GM12891 (cell line): ENCODE measurements around the gene HAUS7.
"Not testable (repeated sequence)": the region's sequence is repeated elsewhere in the genome, so short reads cannot be mapped to it uniquely, and the experiment has no call there.

ENCODE experiments used
- DNase-seq: peaks from one replicate; pipeline ENCODE4 v3.0.0; 2011; ENCODE audit warnings: low spot score; ENCODE audit not compliant: insufficient read length
- FAIRE-seq: peaks from 2 replicates; lab custom pipeline; 2011; peaks lifted over from hg19 to GRCh38; lab: Jason Lieb, UNC
- PAX5 ChIP-seq: IDR thresholded peaks from 2 replicates; pipeline ENCODE4 v1.6.1; 2011; ENCODE audit warnings: low read length, moderate library complexity, mild to moderate bottlenecking; ENCODE audit not compliant: insufficient read depth, severe bottlenecking
- POLR2A ChIP-seq: IDR thresholded peaks from 2 replicates; pipeline ENCODE4 v1.6.1; 2011; ENCODE audit warnings: low read depth, low read length, control low read depth
- POLR2AphosphoS5 ChIP-seq: IDR thresholded peaks from 2 replicates; pipeline ENCODE4 v1.6.1; 2011; ENCODE audit warnings: low read depth, low read length, control low read depth
- POU2F2 ChIP-seq: IDR thresholded peaks from 2 replicates; pipeline ENCODE4 v1.6.1; 2011; ENCODE audit warnings: low read depth, mild to moderate bottlenecking, control low read depth, low read length, moderate library complexity
- SPI1 ChIP-seq: IDR thresholded peaks from 2 replicates; pipeline ENCODE4 v1.6.1; 2011; ENCODE audit warnings: low read depth, low read length, control low read depth
- TAF1 ChIP-seq: IDR thresholded peaks from 2 replicates; pipeline ENCODE4 v1.6.1; 2011; ENCODE audit warnings: low read depth, low read length, control low read depth

Gene HAUS7

GRCh38 chrX:153408221-153408721 lies 62.1 kb downstream of the HAUS7 start:
- DNase-seq (no peak), FAIRE-seq (no peak)
- TF ChIP-seq SPI1 (no peak), POLR2A (no peak), TAF1 (no peak), PAX5 (no peak), POLR2AphosphoS5 (no peak), POU2F2 (no peak)

- no peak for DNase-seq
- FAIRE-seq = no peak
- TF ChIP-seq POU2F2 = no peak
- TF ChIP-seq SPI1 = no peak
- TF ChIP-seq POLR2AphosphoS5 = no peak
- TF ChIP-seq POLR2A = no peak
- no peak for TF ChIP-seq TAF1
- TF ChIP-seq PAX5 = no peak
These were observed 62.6 kb downstream of the HAUS7 start for GRCh38 chrX:153407736-153408135.

- DNase-seq = no peak
- TF ChIP-seq TAF1 = no peak
- no peak for TF ChIP-seq POLR2A
- TF ChIP-seq POLR2AphosphoS5 = no peak
- no peak for TF ChIP-seq SPI1
- no peak for TF ChIP-seq POU2F2
- no peak for TF ChIP-seq PAX5
These were observed 63.5 kb downstream of the HAUS7 start for GRCh38 chrX:153406903-153407302.

DNA sequence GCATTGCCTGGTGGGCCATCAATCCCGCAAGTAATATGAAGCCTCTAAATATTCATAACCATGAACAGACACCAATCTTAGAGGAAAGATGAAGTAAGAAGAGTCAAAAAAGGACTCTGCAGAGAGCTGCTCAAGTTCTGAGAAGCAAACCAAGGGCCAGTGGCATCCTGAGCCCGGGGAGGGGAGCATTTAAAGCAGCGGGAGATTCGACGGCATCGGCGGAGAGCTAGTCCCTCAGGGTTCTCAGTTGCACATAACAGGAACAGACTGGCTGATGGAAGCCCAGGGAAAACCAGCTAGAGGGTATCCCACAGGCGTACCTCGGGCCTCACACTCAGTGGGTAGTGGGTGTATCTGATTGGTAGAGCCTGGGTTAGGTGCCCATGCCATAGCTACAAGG lies 64.4 kb downstream of the HAUS7 start:
- DNase-seq (no peak), FAIRE-seq (no peak)
- no peak for TF ChIP-seq PAX5
- no peak for TF ChIP-seq POU2F2
- TF ChIP-seq POLR2AphosphoS5 = no peak
- TF ChIP-seq POLR2A = no peak
- TF ChIP-seq TAF1 = no peak
- TF ChIP-seq SPI1 = no peak

More at GRCh38 chrX:153406903-153407302, 63.5 kb downstream of the HAUS7 start:
- no peak for FAIRE-seq

DNA sequence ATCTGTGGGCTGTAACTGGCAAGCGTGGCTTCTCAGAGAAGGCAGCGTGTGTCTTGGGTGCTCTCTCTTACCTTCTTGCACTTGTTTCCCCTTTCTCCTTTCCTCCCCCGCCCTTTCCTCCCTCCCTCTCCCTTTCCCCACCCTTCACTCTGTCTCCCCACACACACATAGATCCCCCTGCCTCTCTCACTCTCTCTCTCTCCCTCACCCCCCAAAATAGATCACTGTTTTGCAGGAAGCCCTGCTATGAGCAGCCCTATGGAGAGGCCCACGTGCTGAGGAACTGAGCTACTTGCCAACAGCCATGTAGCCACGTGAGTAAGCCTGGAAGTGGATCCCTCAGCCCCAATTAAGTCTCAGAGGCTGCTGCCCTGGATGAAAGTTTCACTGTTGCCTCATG lies 65.0 kb downstream of the HAUS7 start:
- no peak for TF ChIP-seq SPI1
- TF ChIP-seq POU2F2 = no peak
- no peak for TF ChIP-seq TAF1
- no peak for TF ChIP-seq PAX5
- TF ChIP-seq POLR2A = no peak
- TF ChIP-seq POLR2AphosphoS5 = no peak
- no peak for DNase-seq

DNA sequence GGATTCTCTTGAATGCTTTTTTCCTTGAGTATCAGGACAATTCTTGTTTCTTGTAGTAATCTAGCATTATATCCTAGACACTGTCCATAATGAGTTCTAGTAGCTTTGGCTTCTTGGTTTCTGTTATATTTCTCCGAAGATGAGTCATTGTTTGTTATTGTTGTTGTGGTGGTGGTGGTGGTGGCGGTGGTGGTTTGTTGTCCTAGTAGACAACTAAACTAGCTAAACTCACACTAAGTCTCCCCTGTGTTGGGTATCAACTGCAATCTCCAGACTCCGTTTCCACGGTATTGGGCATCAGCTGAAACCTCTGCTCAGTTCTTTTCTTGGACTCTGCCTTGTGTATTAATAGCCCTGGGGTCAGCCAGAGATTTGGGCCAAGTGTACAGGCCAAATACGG lies 66.0 kb downstream of the HAUS7 start:
- not testable (repeated sequence) for FAIRE-seq, DNase-seq

More for the DNA sequence above, 65.0 kb downstream of the HAUS7 start:
- FAIRE-seq = no peak

DNA sequence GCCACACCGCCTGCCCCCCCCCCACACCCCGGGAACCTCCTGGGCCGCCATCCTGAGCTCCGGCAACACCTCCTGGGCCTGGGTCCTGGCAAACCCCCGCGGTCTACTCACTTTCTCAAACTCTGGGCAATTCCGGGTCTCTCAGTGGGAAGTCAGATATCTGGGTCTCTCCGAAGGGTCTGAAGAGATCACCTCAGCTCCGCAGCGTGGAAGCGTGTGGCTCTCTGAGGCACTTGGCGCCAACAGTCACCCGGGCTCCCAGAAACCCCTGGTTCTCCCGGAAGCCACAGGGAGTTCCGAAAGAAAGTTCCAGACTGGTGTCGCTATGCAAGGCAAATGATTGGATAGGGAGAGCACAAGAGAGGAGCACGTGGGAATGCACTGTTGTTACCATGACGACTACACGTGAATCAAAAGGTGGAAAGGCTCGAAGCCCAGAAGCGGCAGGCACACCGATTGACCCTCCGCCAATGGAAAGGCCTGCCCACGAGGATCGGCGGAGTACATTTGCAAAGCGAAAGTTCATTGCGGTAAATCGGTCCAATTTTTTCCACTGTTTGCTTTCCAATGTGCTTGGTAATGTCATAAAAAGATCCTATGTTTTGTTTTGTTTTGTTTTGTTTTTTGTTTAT lies 69.1 kb downstream of the HAUS7 start, which contains the start of gene PNMA6E:
PNMA6E (minus strand) TSS at position 218 of the 632 bp plus-strand sequence. CDS start 2,501 bp downstream, outside the sequence.
- no peak for DNase-seq
- no peak for FAIRE-seq
- no peak for TF ChIP-seq POLR2A
- no peak for TF ChIP-seq SPI1
- TF ChIP-seq TAF1 = no peak
- no peak for TF ChIP-seq PAX5
- TF ChIP-seq POU2F2 = no peak
- no peak for TF ChIP-seq POLR2AphosphoS5

DNA sequence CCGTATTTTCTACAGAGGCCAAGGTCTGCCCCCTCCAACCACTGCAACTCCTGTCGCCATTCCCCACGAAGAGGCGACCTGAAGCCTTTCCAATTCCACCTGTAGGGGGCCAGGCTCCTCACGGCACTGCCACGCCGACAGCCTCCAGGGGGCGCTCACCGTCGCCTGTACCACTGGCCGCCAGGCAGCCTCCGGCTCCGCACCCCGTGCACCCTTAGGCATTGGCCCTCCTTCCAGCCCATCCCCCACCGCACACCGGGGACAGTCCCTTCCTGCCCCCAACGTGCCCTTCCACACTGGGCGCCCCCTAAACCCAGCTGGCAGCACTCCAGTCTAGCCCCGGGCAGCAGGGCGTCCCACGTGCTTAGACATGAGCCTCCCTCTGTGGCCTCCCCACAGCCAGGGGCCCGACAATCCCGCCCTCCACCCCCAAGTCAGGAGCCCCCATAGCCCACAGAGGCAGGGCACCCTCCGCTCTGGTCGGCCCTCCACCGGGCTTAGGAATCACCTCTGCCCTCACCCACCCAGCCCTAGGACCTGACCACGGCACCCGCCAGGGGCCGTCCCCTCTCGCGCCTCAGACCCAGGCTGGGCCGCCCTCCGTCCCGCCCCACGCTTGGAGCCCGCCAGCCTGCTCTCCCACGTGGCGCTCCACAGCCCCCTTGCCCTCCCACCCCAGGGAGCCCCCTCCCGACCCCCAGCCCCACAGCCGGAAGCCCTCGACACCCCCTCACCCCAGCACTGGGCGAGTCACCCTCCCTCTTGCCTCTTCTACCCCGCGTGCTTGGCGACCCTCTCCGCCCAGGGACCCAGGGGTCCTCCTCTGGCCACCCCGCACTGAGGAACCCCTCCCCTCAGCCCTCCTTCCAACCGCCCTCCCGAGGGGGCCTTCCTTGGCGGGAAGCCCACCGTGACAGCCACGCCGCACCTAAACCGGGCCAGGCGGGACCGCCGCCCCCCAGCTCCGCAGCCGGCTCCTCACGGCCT lies 69.9 kb downstream of the HAUS7 start:
- FAIRE-seq (peak; percentile 51), DNase-seq (peak; percentile 83)
- TF ChIP-seq TAF1 (no peak), PAX5 (no peak), POU2F2 (no peak), POLR2AphosphoS5 (no peak)

DNA sequence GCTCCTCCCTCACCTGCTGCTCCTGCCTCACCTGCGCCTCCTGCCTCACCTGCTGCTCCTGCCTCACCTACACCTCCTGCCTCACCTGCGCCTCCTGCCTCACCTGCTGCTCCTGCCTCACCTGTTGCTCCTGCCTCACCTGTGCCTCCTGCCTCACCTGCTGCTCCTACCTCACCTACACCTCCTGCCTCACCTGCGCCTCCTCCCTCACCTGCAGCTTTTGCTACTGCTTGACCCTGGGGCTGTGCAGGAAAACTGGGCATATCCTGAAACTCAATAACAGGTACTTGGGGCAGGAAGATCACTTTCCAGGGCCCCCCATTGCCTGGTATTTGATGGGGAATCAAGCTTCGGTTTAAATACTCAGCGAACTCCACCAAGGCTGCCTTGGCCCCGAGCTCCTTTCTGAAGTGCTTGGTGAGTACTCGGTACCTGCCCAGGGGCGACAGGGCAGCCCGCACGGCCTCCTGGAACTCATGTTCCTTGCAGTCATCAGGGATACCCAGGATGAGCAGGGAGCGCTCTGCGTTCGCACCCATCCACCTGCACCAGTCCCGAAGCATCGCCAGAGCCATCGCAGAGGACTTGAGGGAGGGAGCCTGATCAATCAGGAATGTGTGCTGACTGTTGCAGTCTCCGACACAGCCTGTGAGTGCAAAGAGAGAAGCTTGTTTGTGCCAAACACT lies 72.0 kb downstream of the HAUS7 start:
- TF ChIP-seq SPI1 (no peak), PAX5 (no peak), POLR2A (no peak), POLR2AphosphoS5 (no peak), POU2F2 (no peak)
- FAIRE-seq (no peak), DNase-seq (no peak)
